WI38 (cell line): Measurements from ENCODE around the gene FAM181A.

Source experiments
- H3K4me3 ChIP-seq: 2 replicates; pipeline ENCODE4 v1.5.1; 2011; ENCODE audit warnings: low read depth, mild to moderate bottlenecking, control low read depth, low read length
- CTCF ChIP-seq: IDR thresholded peaks from 2 replicates; pipeline ENCODE4 v1.5.1; 2012; ENCODE audit warnings: low read depth, mild to moderate bottlenecking, control low read depth, low read length

The FAM181A gene

DNA sequence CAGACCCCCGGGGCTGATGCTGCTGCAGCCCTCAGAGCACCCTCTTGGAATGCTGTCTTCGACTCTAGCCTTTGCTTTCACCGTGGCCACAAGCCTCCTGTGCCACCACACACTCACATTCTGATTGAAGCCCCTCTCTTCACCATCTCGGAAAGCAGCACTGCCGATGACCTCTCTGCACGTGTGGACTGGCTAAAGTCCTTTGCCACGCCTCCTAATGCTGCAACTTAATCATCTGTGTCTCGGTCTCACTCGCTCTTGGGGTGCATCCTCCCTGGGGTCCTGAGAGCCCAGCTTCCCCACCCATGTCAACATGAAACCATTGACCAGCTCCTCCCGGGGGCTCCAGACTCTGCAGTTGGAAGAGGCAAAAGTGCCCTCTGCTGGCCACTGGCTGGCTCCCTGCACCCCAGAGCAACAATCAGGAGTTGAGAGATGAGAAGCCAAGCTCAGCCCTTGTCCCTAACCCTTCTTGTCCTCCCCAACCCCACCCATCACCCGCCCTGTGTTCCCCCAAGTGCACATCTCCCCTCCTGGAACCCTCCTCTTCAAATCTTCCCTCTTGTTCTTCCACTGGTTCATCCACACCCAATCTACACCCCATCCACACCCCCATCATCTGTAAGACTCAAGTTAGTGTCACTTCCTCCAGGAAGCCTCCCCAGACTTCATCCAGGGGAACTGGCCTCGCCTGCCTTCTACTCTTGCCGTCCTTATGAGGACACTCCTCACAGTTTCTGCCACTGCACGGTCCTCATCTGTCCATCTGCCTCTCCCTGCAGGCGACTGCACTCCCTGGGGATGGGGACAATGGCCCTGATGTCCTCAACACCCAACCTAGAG lies 23.6 kb upstream of the FAM181A start:
- H3K4me3 ChIP-seq: no peak overlapping the region
- 0 out of 2 replicates have a peak, but pooled peaks have one; percentile 20 for TF ChIP-seq CTCF

GRCh38 chr14:93905623-93906022 lies 21.5 kb upstream of the FAM181A start:
- no peak for TF ChIP-seq CTCF
- H3K4me3 ChIP-seq: no peak overlapping the region

DNA sequence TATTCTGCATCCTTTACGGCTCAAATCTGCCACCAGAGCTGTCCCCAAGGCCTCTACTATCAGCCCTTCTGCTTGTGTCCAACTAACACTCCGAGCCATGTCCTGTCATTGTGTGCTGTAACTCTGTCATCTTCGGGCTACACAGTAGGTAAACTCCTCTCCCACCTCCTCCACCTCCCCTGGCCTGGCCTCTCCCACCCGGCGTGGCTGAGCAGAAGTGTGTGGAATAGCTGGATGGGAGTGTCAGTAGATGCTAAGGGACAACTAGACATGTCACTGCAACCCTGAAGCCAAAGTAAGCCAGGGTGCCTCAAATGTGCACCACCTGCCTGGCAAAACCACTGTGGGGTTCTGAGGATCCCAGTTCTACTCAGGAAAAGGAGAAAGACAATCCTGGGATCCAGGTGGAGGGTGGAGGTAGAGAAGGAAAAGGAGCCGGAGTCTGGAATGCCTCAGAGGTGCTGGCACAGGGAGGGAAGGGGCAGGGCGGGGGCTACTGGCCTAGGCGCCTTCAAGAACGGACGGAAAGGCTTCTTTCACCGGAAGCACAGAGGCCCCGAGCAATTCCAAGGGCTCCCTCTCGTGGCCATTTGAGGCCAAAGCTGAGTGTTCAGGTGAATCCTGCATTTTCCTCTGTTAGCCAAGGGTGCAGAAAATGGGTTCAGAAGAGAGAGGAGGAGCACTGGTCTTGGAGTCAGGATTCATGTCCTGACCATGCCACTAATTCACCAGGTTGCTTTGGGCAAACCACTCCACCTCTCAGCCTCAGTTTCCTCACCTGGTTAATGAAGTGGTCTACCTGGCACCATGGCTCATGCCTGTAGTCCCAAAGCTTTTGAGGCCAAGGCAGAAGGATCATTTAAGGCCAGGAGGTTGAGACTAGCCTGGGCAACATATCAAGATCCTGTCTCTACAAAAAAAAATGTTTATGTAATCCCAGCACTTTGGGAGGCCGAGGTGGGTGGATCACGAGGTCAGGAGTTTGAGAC lies 20.5 kb upstream of the FAM181A start:
- TF ChIP-seq CTCF: peak; percentile 65
- H3K4me3 ChIP-seq: no peak overlapping the region

DNA sequence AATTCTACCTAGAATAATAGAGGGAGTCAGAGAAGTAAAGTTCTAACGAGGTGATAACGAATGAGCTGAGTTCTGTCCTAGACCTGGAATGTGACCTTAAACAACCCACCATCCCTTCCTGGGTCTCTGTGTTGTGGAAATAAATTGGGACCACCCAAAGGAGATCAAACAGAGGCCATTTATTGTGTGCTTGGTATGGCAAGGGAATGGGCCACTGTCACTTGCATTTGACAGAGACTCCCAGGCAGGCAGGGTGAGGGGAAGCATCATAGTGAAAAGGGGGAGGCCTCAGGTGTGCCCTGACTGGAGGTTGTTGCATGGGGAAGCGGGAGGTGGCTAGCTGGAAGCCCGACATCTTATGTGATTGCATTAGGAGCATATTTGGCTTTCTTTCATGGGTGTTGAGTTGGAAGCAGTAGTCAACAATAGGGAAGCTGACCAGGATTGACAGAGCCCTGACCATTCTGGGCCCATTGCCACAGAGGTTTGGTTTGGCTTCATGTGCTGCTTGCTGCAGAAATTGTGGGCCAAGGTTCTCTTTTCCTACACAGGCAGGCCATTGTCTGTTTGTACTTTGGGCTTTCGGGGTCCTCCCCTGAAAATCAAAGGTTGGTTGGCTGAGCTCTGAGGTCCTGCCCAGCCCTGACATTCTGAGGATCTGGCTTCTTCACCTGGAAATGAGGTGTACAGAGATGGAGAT lies 17.6 kb upstream of the FAM181A start:
- TF ChIP-seq CTCF: no peak
- no peak overlapping the region for H3K4me3 ChIP-seq

DNA sequence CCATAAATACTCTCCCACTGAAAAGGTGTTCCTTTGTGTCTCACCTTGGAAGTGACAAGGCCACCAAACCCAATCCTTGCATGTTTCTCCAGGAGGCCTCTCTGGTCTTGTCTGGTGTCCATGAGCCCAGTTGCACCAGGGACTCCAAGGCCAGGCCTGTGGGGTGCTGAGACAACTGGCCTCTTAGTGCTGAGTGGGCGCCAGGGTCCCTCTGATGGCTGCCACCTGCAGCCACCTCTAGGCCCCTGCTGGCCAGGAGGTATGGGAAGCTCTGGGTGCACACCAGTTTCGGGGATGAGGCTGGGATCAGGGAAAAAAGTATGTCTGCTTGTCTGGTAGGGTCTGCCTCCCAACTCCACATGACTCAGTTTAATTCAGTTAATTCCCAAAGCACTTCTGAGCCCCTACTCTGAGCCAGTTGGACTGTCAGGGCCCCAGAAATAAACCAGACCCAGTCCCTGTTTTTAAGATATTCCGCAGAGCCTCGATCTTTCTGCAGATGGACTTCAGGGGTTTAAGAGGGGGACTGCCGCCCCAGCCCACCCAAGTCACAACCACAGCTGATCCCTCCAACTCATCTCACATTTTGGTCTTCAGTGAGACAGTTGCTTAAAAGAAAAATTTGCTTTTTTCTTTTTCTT lies 15.0 kb upstream of the FAM181A start:
- H3K4me3 ChIP-seq: no peak overlapping the region
- TF ChIP-seq CTCF: no peak

- TF ChIP-seq CTCF: no peak
- H3K4me3 ChIP-seq: no peak overlapping the region
Measured at GRCh38 chr14:93912782-93913181, 14.4 kb upstream of the FAM181A start.
